ENCODE measurements around the gene ST3GAL3.

DNA sequence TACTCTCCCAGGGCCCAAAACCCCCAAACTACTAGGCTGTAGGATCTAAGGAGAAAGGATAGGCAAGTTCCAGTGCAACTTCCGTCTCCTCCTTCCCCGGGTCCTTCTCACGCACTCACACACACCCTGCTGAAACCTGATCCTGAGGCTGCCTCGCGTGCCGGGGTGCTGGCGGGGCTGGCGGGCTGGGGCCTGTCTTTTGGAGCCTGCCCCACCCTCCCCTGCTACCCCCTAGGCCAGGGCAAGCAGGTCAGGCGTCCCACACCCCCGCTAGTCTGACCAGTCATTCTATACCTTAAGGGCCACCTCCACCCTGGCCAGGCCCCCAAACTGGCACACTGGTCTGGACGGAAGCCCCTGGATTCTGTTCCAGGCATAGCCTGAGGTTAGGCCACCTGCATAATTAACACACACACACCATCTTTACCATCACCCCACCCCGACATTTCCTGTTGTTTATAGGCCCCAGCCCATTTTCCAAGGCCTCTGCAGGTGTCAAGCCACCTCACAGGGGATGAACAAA lies 178.0 kb downstream of the ST3GAL3 start:
- TF ChIP-seq, protein P1, sequence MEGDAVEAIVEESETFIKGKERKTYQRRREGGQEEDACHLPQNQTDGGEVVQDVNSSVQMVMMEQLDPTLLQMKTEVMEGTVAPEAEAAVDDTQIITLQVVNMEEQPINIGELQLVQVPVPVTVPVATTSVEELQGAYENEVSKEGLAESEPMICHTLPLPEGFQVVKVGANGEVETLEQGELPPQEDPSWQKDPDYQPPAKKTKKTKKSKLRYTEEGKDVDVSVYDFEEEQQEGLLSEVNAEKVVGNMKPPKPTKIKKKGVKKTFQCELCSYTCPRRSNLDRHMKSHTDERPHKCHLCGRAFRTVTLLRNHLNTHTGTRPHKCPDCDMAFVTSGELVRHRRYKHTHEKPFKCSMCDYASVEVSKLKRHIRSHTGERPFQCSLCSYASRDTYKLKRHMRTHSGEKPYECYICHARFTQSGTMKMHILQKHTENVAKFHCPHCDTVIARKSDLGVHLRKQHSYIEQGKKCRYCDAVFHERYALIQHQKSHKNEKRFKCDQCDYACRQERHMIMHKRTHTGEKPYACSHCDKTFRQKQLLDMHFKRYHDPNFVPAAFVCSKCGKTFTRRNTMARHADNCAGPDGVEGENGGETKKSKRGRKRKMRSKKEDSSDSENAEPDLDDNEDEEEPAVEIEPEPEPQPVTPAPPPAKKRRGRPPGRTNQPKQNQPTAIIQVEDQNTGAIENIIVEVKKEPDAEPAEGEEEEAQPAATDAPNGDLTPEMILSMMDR (conservative IDR thresholded peaks at IDR 0.05; ENCODE audit: low read depth, low read length) = no peak
- TF ChIP-seq EZH2 (IDR thresholded peaks at IDR 0.05; ENCODE audit: borderline replicate concordance, low read depth, low read length, poor library complexity, severe bottlenecking) = no peak

Data from A673 (cell line).